Kidney epithelial cell (primary cell): ENCODE results near the gene ITGBL1. TPM values are rescaled to one million over a fixed set of nuclear protein-coding genes. Genes with fewer than 3 reads are reported as not detected.

ENCODE experiments used
- DNase-seq: peaks from one replicate; pipeline ENCODE4 v3.0.0-alpha.2; 2010; ENCODE audit warnings: low read depth
- H3K27me3 ChIP-seq: 2 replicates; pipeline ENCODE4 v1.6.0; 2011; ENCODE audit warnings: low read length; ENCODE audit not compliant: control insufficient read depth, insufficient read depth
- H3K36me3 ChIP-seq: 2 replicates; pipeline ENCODE4 v1.5.1; 2011; ENCODE audit warnings: low read length; ENCODE audit not compliant: control insufficient read depth, insufficient read depth
- H3K4me3 ChIP-seq: 2 replicates; pipeline ENCODE4 v1.5.1; 2011; ENCODE audit warnings: low read depth, mild to moderate bottlenecking, control low read depth, low read length
- total RNA-seq: library from RNA; depleted of rRNA; stranded (reverse); fragments of >200 nt; gene quantifications from 2 replicates; pipeline ENCODE4 v1.2.3, GENCODE V29; 2015
- TF ChIP-seq, protein P1 (sequence below): IDR thresholded peaks from 2 replicates; pipeline ENCODE4 v1.5.1; 2011; ENCODE audit warnings: mild to moderate bottlenecking, moderate library complexity, low read length, control low read depth, inconsistent platforms; ENCODE audit not compliant: insufficient read depth, poor library complexity, severe bottlenecking

Gene ITGBL1
- total RNA-seq, 1 donor from 2014 or later: 0.21 TPM

- Histone ChIP-seq H3K27me3 (no peaks in the 10 kb centered on the region), H3K36me3 (no peaks in the 10 kb centered on the region), H3K4me3 (no peak overlapping the region)
- no peak for DNase-seq
- TF ChIP-seq, protein P1, sequence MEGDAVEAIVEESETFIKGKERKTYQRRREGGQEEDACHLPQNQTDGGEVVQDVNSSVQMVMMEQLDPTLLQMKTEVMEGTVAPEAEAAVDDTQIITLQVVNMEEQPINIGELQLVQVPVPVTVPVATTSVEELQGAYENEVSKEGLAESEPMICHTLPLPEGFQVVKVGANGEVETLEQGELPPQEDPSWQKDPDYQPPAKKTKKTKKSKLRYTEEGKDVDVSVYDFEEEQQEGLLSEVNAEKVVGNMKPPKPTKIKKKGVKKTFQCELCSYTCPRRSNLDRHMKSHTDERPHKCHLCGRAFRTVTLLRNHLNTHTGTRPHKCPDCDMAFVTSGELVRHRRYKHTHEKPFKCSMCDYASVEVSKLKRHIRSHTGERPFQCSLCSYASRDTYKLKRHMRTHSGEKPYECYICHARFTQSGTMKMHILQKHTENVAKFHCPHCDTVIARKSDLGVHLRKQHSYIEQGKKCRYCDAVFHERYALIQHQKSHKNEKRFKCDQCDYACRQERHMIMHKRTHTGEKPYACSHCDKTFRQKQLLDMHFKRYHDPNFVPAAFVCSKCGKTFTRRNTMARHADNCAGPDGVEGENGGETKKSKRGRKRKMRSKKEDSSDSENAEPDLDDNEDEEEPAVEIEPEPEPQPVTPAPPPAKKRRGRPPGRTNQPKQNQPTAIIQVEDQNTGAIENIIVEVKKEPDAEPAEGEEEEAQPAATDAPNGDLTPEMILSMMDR: no peak
Observed at GRCh38 chr13:101728021-101728420, 275.5 kb downstream of the ITGBL1 start.

GRCh38 chr13:101728615-101729014, 276.1 kb downstream of the ITGBL1 start:
- TF ChIP-seq, protein P1: no peak
- Histone ChIP-seq H3K4me3 (no peak overlapping the region), H3K27me3 (no peaks in the 10 kb centered on the region), H3K36me3 (no peaks in the 10 kb centered on the region)
- no peak for DNase-seq

GRCh38 chr13:101730420-101731000, 278.0 kb downstream of the ITGBL1 start:
- H3K4me3 ChIP-seq: no peak overlapping the region
- DNase-seq: no peak
- no peaks in the 10 kb centered on the region for H3K36me3 ChIP-seq
- TF ChIP-seq, protein P1: no peak
- H3K27me3 ChIP-seq: no peaks in the 10 kb centered on the region

GRCh38 chr13:101736566-101736965, 284.1 kb downstream of the ITGBL1 start:
- no peak for DNase-seq

DNA sequence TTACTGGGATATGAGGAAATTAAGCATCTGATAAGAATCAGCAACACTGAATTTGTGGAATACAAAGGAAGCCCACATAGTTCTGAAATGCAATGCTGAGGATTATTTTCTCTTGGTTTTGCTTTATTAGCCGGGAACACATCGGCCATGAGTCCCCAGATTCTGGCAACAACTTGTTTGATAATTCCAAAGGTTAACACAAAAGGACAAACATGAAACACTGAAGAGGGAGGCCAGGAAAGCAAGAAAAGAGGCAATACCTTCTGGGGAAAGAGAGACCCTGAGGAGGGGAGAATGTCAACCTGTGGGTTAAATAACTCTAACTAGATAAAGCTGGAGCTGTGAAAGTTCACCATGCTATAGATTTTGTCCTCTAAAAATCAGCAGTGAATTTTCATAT, 285.9 kb downstream of the ITGBL1 start:
- Histone ChIP-seq H3K27me3 (no peaks in the 10 kb centered on the region), H3K4me3 (no peak overlapping the region), H3K36me3 (no peaks in the 10 kb centered on the region)
- DNase-seq: no peak
- TF ChIP-seq, protein P1: no peak

More at GRCh38 chr13:101736566-101736965, 284.1 kb downstream of the ITGBL1 start:
- Histone ChIP-seq H3K27me3 (no peaks in the 10 kb centered on the region), H3K36me3 (no peaks in the 10 kb centered on the region), H3K4me3 (no peak overlapping the region)
- TF ChIP-seq, protein P1: no peak

- Histone ChIP-seq H3K36me3 (no peaks in the 10 kb centered on the region), H3K27me3 (no peaks in the 10 kb centered on the region), H3K4me3 (no peak overlapping the region)
- DNase-seq: peak; percentile 38
- TF ChIP-seq, protein P1: no peak
Observed at GRCh38 chr13:101739382-101740178, 287.1 kb downstream of the ITGBL1 start.
